BE2C (cell line): ENCODE data around the gene COPZ2.

ENCODE experiments used
- DNase-seq: peaks from one replicate; pipeline ENCODE4 v3.0.0-alpha.2; 2020
- H3K27me3 ChIP-seq: fragments of 250-450 bp; sonication (Bioruptor Pico); 2 replicates; pipeline ENCODE4 v1.5.1; 2020; ENCODE audit warnings: mild to moderate bottlenecking
- H3K36me3 ChIP-seq: fragments of 250-450 bp; sonication (Bioruptor Pico); 2 replicates; pipeline ENCODE4 v1.5.1; 2020; ENCODE audit warnings: mild to moderate bottlenecking
- H3K4me1 ChIP-seq: fragments of 250-450 bp; sonication (Bioruptor Pico); 2 replicates; pipeline ENCODE4 v1.5.1; 2020
- H3K4me3 ChIP-seq: 2 replicates; pipeline ENCODE4 v1.5.1; 2011; ENCODE audit warnings: low read depth, low read length
- H3K9me3 ChIP-seq: fragments of 250-450 bp; sonication (Bioruptor Pico); 2 replicates; pipeline ENCODE4 v1.5.1; 2020
- TF ChIP-seq, protein P1 (sequence below): IDR thresholded peaks from 2 replicates; pipeline ENCODE4 v1.5.1; 2012; ENCODE audit warnings: mild to moderate bottlenecking, low read depth, low read length

Gene COPZ2

GRCh38 chr17:48030531-48030930 is 7.1 kb downstream of the COPZ2 start:
- H3K4me3 ChIP-seq: no peak overlapping the region
- H3K27me3 ChIP-seq: no peaks in the 10 kb centered on the region
- peaks cover 13% of the 10 kb centered on the region for H3K4me1 ChIP-seq
- H3K36me3 ChIP-seq: no peaks in the 10 kb centered on the region
- TF ChIP-seq, protein P1, sequence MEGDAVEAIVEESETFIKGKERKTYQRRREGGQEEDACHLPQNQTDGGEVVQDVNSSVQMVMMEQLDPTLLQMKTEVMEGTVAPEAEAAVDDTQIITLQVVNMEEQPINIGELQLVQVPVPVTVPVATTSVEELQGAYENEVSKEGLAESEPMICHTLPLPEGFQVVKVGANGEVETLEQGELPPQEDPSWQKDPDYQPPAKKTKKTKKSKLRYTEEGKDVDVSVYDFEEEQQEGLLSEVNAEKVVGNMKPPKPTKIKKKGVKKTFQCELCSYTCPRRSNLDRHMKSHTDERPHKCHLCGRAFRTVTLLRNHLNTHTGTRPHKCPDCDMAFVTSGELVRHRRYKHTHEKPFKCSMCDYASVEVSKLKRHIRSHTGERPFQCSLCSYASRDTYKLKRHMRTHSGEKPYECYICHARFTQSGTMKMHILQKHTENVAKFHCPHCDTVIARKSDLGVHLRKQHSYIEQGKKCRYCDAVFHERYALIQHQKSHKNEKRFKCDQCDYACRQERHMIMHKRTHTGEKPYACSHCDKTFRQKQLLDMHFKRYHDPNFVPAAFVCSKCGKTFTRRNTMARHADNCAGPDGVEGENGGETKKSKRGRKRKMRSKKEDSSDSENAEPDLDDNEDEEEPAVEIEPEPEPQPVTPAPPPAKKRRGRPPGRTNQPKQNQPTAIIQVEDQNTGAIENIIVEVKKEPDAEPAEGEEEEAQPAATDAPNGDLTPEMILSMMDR: no peak
- no peaks in the 10 kb centered on the region for H3K9me3 ChIP-seq
- DNase-seq: no peak

GRCh38 chr17:48028736-48029135 is 8.9 kb downstream of the COPZ2 start:
- peaks cover 14% of the 10 kb centered on the region for H3K4me1 ChIP-seq
- H3K9me3 ChIP-seq: no peaks in the 10 kb centered on the region
- TF ChIP-seq, protein P1: no peak
- H3K4me3 ChIP-seq: no peak overlapping the region
- H3K27me3 ChIP-seq: no peaks in the 10 kb centered on the region
- DNase-seq: no peak
- no peaks in the 10 kb centered on the region for H3K36me3 ChIP-seq

DNA sequence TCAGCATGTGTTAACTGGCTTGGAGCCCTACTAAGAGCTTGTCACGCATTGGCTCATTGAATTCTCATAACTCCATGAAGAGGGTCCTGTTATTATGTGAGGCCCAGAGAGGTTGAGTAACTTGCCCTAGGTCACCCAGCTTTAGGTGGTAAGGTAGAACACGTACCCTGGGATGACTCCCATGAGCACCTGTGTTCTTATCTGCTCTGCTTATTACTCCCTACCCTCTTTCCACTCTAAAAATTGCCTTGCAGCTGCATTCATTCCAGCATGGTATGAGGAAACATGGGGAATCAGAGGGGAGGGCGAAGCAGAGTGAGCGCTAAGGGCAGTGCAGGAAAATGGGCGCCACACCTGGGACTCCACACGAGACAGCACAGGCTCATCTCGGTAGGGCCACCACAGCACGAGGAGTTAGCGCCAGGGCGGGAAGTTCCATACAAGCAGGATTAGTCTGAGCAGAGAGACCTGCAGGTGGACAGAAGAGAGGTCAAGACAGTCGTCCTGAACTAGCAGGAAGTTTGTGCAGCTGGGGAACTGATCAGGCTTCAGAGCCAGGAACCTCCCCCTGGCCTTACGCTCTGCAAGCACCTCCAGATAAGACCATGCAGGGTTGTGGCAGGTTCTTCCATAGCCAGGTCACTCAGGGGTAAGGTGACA is 10.1 kb downstream of the COPZ2 start:
- Histone ChIP-seq H3K4me1 (peaks cover 14% of the 10 kb centered on the region), H3K27me3 (no peaks in the 10 kb centered on the region), H3K4me3 (no peak overlapping the region), H3K9me3 (no peaks in the 10 kb centered on the region), H3K36me3 (no peaks in the 10 kb centered on the region)
- TF ChIP-seq, protein P1: no peak
- DNase-seq: no peak

DNA sequence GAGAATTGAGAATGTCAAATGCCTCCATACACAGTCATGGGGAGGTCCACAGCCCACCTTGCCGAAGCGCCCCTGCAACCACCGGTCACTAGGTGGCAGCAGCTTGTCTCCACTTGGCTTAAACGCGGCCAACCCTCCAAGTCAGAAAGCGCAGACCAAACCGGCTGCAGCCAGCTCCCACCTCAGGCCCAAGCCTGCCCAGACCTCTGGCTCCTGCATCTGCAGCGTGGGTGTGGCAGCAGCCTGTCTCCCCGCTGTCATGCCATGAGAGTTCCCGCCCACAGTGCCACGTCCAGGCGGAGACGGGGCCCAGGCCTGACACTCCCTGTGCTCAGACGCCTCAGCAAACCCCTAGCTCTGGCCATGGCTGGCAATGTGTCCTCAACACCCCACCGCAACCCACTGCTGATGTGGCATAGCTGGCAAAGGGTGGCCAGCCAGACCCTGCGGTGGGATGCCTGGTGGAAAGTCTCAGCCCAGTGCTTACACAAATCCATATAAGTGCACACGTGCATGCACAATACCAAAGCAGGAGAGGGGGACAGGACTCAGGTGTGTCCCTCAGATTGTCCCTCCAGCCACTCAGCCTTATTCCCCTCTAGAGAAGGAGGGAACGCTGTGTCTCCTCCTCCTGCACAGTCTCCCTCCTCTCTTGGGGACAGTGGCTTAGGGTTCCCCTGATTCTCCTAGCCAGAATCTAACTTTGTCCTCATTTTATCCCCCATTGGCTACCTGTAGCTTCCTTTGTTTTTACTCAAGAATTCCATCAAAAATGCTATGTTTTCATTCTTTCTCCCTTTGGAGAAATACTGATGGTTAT is 10.9 kb downstream of the COPZ2 start:
- peaks cover 14% of the 10 kb centered on the region for H3K4me1 ChIP-seq
- H3K27me3 ChIP-seq: no peaks in the 10 kb centered on the region
- H3K4me3 ChIP-seq: no peak overlapping the region
- peak; percentile 95 for DNase-seq
- TF ChIP-seq, protein P1: peak; percentile 92
- H3K9me3 ChIP-seq: no peaks in the 10 kb centered on the region
- no peaks in the 10 kb centered on the region for H3K36me3 ChIP-seq

- Histone ChIP-seq H3K4me1 (peaks cover 14% of the 10 kb centered on the region), H3K4me3 (peak overlapping the region; percentile 65; the same call in 1 of the 2 replicates), H3K36me3 (no peaks in the 10 kb centered on the region), H3K9me3 (no peaks in the 10 kb centered on the region), H3K27me3 (no peaks in the 10 kb centered on the region)
- TF ChIP-seq, protein P1: no peak
- no peak for DNase-seq
Observed at GRCh38 chr17:48025904-48026501, 11.6 kb downstream of the COPZ2 start.
